ENCODE results near the gene ERICH6.

Gene ERICH6

GRCh38 chr3:150612494-150612893 lies 91.2 kb downstream of the ERICH6 start:
- no peak for FAIRE-seq

GRCh38 chr3:150611666-150612065 lies 92.1 kb downstream of the ERICH6 start:
- FAIRE-seq, result no peak

GRCh38 chr3:150610785-150611184 lies 92.9 kb downstream of the ERICH6 start:
- no peak for FAIRE-seq

GRCh38 chr3:150609988-150610387 lies 93.7 kb downstream of the ERICH6 start:
- FAIRE-seq, result no peak
